ENCODE results near the gene WNT5B. TPM values are rescaled to one million over a fixed set of nuclear protein-coding genes. Genes with fewer than 3 reads are reported as not detected.
A peak's percentile ranks its signal among the peaks of the same experiment; 100 is the strongest.

Gene WNT5B
- total RNA-seq, 1 experiment from 2014 or later: 3.3 TPM

DNA sequence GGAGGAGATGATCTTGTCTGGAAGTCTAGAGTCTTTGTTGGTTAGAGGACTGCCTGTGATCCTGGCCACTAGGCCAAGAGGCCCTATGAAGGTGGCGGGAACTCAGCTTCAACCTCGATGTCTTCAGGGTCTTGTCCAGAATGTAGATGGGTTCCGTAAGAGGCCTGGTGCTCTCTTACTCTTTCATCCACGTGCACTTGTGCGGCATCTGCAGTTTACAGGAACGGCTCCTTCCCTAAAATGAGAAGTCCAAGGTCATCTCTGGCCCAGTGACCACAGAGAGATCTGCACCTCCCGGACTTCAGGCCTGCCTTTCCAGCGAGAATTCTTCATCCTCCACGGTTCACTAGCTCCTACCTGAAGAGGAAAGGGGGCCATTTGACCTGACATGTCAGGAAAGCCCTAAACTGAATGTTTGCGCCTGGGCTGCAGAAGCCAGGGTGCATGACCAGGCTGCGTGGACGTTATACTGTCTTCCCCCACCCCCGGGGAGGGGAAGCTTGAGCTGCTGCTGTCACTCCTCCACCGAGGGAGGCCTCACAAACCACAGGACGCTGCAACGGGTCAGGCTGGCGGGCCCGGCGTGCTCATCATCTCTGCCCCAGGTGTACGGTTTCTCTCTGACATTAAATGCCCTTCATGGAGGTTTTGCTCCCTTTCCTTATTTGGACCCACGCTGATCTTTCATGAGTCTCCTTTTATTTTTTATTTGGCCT, 17.7 kb downstream of the WNT5B start:
- no peak for DNase-seq (ENCODE audit: extremely low read depth, low read depth)

DNA sequence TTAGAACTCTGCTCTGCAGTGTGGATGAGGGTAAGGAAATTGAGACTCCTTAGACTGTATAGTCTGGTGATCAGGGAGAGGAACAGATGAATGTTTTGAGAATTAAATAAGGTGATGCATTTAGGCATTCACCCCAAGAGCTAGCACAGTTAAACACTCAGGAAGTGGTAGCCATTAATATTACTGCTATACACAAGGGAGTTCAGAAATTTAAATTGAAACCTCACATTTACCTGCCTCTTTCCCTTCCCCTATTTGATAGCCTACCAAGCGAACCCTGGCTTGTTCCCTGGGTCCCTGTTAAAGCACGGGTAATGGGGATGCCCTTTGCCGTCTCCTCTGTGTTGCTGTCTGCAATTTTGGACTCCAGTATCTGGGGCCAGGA, 18.2 kb downstream of the WNT5B start:
- DNase-seq (ENCODE audit: extremely low read depth, low read depth): no peak

DNA sequence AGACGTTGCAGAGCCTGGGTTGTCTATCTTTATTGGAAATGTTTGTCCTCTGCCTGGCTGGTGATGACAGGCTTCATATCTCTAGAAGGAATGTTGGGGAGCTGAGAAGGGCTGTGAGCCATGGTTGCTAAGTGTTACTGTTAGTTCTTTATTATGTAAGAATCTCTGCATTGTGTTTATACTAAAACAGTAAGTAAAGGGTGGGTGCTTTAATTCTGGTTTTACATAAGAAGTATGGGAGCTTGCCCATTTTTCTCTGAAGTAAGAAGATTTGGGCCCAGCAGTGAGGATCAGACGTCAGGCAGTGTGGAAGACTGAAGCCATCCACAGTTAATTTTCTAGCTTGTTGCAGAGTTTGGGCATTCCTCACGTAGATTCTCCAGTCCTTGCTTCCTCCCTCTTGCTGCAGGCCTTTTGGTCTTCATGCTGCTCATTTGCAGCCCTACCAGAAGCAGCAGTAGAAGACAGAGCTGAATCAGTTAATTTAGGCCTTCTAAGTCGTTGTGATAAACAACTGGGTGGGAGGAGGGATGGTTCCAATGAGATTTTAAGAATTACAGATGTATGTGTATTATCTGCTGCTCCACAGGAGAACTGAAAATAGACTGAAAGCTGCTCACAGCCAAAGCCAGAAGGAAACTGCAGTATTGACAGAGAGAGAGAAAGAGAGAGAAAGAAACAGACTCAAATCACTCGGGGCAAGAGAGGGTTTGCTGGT, 21.4 kb downstream of the WNT5B start:
- no peak for DNase-seq (ENCODE audit: extremely low read depth, low read depth)

DNA sequence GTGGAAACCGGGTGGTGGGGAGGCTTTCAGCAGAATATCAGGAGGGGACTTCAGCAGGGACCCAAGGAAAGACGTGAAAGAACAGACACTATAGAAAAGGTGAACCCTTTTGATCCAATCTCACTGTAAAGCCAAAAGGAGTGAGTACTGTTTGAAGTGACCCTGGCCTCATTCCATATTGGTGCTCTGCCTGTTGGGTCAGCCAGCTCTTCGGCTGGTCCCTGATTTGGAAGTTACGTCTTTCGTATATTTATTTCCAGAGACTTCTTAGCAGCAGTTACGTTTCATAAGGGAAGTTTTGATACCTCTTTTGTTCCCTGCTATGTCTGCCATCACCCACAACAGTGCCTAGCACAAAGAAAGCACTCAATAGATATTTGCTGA, 21.9 kb downstream of the WNT5B start:
- DNase-seq (ENCODE audit: extremely low read depth, low read depth): no peak

DNA sequence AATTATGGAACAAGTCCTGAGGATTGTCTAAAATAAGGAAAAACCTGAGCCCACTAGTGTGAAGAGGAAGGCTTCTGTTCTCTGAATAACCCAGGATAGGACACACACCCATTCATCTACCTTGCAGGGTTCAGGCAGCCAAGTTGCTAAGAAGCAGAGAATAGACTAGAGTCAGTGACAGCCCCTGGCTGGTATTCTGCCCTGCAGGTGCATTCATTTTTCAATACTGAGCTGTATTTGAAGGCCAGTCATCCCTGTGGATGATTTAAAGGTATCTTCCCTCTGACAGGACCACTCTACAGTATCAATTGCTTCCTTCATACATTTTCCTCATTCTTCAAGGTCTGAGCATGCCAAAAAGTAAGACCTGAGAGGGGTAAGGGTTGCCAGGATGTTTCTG, 22.9 kb downstream of the WNT5B start:
- no peak for DNase-seq (ENCODE audit: extremely low read depth, low read depth)

DNA sequence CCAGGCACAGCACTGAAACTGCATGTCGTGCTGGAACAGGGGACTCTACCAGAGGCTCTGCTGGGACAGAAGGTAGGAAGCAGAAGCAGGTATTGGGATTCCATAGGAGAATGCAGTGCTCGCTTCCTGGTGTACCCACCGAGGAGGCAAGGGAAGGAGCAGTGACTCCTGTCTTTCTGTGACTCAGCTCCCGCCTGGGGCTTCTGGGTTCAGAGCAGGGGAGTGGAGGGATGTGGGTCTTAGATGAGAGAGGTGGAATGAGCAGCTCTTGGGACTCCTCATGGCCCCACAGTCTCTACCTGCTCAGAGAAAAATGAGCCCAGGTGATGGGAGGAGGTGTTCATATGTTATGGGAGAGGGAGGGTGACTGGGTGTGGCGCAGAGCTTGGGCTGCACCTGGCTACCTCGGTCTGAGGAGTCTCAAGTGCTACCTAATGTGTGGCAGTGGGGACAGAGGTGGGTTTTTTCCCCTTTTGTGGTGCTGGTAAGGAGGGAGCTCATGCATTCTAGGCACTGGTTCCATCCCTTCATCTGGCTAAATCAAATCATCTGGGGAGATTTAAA, 26.3 kb downstream of the WNT5B start:
- no peak for DNase-seq (ENCODE audit: extremely low read depth, low read depth)

DNA sequence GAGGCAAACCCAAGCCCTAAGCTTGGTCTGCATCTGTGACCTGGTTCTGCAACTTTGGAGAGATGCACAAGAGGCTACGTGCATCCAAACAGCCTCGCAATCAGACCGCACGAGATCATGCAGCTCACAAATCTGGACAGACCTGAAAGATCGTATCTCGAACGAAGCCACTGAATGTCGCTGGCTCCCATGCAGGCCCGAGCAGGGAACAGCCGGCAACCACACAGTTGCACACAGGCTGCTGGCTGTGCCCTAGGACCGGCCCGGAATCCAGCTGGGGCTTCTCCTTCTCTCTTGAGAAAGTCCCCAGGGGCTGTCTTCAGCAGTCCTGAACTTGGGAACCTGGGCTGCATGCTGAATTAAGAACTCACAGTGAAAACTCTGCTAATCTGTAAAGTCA, 27.9 kb downstream of the WNT5B start:
- no peak for DNase-seq (ENCODE audit: extremely low read depth, low read depth)

DNA sequence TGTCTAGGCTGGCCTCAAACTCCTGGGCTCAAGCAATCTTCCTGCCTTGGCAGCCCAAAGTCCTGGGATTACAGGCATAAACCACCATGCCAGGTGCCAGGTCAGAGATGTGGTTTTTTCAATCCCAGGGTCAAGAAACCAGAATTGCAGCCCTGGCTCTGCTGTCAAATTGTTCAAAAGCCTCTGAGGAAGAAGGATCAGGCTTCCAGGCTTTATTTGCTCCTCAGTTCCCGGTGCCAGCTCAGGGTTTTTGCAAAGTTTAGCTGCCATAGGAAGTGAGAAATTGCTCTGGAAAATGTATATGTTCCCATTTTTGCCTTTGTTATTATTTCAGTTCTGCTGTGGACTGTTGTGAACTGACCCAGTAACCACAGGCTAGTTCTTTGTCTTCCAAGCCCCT, 28.7 kb downstream of the WNT5B start:
- DNase-seq (ENCODE audit: extremely low read depth, low read depth): no peak

DNA sequence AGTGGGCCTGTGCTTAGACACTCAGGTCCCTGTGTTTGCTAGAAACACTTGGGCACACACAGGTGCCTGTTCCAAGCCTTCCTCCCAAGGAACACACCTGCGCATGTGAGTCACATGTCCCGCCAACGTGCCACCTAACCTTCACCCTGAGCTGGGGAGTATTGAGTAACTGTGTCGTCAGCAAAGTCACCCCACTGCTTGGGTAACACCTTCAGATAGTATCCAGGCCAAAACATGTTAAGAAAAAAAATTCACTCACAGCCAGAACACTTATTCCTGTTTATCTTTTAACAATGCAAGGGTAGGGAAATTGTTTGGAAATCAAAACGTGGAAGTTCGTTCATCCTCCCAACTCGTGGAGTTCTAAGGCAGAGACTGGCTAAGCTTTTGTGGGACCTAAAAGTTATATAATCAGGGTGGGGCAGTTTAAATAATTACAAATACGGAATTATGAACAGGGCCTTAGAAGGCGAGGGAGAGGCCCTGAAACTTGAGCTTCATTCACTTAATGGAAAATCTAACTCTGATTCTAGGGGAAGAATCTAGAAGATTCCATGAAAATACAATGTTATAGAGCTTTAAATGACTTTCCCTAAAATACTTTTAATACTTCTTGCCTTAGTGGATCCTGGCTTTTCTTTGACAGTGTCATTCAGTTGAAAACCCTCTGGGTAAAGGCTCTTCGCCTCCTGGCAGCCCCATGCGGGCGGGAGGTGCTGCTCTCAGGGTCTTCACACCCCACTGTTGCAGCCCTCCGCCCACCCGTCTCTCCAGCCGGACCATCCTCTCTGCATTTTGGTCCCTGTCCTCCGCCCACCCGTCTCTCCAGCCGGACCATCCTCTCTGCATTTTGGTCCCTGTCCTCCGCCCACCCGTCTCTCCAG, 31.5 kb downstream of the WNT5B start:
- DNase-seq (ENCODE audit: extremely low read depth, low read depth): no peak

DNA sequence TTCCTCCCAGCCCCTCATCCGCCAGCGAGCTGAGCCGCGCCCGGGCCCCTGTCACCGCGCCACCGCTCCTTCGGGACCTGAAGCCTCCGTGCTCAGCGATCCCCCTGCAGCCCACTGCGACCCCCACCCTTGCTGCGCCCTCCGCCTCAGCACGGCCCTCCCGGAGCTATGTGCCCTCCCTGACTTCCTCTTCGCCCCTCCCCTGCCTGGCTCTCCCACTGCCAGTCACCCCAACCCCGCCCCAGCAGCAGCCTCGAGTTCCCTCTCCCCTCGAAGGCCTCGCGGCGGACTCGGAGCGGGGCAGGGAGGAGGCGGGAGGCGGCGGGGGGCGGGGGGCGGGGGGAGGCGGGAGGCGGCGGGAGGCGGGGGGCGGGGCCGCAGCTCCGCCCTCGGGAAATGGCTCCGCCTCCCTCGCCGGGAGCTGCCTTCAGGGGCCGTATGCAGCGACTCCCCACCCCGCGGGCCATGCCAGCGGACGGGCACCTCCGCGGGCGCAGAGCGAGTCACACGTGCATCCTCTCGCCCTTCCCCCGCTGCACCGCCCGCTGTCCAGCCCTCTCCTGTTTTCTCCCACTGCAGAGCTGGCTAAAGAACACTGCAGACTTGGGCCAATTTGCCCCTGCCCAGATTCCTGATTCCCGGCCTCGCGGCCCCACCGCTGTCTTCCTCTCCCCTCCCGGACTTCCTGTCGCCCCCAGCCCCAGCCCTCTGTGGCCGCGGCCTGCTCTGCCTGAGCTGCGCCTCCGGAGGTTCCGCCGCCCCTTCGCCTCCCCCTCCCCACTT, 32.7 kb downstream of the WNT5B start:
- DNase-seq (ENCODE audit: extremely low read depth, low read depth): peak; percentile 78

DNA sequence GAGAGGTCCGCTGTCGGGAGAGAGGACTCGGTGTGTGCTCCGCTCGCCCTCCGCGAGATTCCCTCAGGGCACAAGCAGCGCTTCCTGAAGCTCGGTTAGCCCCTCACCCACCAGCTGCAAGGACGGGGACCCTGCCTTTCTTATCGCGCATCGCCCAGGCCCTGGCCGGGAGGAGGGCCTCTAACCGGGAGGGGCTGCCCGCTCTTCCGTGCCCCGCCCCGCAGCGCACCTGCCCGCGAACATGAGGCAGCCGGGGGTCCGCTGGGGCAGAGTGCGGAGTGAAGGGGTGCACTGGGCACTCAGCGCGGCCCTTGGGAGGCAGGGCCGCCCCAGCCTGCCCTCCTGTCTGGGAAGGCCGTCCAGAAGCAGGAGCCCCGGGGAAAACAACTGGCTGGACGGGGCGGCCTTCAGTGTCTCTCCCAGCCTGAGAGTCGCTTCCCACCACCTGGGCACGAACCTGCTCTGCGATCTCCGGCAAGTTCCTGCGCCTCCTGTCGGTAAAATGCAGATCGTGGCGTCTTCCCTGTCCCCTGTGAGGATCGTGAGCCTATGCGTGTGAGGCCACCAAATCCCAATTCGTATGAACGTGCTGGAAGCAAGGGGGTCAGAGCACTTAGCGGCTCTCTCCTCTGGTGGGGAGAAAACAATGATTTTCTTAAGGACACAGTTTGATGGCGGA, 33.9 kb downstream of the WNT5B start:
- no peak for DNase-seq (ENCODE audit: extremely low read depth, low read depth)

DNA sequence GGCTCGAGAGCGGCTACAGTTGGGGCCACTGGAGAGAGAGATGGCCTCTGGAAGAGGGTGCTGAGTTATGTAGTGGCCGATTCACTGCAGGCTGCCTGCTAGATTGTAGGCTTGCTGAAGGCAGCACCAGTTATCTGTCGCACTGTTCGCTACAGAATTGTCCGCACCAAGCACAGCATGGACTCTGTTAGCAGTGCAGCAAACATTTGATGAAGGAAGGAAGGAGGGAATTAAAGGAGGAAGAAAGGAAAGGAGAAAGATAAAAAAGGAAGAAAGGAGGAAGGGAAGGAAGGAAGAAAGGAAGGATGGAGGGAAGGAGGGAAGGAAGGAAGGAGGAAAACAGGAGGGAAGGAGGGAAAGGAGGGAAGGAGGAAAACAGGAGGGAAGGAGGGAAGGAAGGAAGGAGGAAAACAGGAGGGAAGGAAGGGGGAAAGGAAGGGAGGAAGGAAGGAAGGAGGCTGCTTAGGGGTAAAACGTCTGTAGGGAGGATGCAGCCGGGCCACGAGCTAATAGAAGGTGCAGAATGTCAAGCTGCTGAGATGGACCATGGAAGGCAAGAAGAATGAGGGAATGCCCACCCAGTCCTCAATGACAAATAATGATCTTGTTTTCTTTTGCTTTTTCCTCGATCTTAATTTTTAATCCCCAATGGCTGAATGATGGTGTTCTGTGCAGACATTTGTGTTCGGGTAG, 34.6 kb downstream of the WNT5B start:
- no peak for DNase-seq (ENCODE audit: extremely low read depth, low read depth)

DNA sequence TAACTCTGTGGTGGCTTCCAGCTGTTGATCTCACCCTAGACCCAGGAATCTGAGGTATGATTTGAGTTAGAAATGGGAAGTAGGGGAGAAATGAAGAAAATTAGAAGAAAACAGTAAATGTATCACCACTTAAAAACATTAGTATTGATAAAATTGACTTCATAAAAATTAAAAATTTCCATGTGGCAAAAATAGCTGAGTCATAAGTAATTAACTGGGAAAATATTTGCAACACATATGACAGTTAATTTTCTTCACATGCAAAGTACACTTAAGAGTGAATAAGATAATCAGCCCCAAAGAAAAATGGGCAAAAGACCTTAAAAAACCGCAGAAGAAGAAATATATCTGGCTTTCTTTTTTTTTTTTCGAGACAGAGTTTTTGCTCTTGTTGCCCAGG, 36.3 kb downstream of the WNT5B start:
- DNase-seq (ENCODE audit: extremely low read depth, low read depth): no peak

DNA sequence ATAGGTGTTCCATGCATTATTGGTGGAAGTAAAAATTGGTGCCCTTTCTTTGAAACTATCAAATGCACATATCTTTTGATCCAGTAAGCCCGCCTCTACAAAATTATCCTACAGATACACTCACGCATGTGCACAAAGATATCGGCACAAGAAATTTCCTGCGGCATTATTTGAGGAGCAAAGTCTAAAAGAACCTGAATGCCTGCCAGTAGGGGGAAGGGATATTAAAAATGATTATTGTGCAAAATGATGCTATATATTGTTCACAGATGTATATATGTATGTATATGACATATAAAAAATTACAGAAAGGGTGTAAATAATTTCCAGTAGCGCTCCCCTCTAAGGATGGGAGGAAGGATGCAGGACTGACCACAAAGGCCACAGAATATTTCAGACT, 37.2 kb downstream of the WNT5B start:
- DNase-seq (ENCODE audit: extremely low read depth, low read depth): no peak

DNA sequence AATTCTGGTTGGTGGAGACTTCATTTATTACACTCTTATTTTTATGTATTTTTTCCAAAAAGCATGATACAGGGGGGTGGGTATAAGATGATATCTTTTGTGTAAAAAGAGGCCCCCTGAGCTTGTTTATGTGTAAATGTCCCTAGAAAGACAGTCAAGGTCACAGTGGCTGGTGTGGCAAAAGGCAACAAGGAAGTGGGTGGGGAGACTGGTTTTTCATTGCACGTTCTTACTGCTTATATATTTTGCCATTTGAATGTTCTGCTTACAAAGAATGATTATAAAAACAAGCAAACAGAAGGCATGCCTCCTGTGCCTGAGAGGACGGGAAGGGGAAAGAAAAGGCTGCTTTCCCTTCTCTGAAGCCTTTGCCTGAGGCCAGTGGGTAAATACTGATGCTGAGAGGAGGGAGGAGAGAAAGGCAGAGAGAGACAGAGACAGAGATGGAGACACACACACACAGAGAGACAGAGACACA, 37.7 kb downstream of the WNT5B start:
- no peak for DNase-seq (ENCODE audit: extremely low read depth, low read depth)

DNA sequence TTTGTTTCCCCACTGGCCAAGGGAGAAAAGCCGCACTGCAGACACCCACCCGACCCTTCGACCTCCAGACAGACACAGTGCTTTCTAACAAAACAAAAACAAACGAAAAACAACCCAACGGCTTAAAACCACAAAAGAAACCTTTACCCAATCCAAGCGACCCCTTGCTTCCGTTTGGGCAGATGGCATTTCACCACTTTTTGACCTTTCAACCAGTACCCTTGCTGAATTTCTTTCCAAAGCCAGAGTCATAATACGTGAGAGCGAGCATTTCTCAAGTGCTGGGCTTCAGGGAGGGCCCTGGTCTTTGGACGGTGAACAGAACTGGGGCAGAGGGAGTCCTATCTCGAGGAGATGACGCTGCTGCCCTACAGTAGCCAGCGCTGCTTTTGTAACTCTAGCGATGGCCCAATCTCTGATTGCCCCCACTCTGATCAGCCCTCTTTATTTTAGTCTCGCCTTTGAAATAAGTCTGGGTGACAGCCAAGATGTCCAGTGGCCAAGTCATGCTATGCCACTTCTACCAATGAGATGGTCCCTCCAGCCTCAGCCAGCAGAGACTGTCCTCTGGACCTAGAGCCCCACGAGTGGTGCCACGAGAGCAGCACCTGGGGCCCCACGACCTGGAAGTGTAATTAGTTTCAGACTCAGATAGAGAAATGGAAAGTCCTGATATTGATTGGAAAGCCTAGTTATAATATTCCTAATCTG, 40.0 kb downstream of the WNT5B start:
- no peak for DNase-seq (ENCODE audit: extremely low read depth, low read depth)

DNA sequence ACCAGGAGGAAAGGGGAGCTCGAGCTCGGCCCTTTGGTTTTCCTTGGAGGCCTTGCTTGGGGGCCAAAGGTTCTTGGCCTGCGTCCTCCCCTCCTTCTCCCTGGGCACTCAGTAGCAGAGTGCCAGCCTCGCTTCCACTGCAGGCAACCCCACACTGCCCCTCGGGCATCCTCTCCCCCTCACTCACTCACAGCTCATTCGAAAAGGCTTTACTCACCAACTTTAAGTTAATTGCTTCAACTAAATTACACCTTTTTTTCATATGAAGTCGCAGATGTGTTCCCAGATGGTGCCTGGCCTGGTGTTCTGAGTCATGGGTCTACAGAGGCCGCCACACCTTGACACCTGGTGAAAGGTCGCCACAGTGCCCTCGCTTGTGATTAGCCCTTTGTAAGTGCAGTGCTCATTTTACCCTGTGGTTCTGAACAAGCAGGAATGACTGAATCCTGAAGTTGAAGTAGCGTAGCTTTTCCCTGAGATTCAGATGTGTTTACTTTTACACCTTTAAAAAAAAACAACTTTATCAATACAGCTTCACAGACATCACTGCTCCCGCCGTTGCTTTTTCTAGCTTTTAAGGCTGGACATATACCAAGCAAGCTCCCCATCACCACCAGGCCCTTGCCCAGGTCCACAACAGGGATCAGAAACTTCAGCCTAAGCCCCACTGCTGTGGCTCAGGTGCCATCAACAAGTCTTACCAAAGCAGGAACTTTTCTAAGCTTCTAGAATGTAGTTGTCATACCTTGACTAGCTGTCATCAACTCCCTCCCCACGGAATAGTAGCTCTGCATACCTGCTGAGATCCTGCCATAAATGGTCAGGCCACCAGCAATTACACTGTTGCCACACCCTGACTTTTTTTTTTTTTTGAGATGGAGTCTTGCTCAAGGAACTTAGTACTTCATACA, 41.6 kb downstream of the WNT5B start:
- DNase-seq (ENCODE audit: extremely low read depth, low read depth): no peak
